Measurements from ENCODE around the gene FHIT.

FHIT gene

DNA sequence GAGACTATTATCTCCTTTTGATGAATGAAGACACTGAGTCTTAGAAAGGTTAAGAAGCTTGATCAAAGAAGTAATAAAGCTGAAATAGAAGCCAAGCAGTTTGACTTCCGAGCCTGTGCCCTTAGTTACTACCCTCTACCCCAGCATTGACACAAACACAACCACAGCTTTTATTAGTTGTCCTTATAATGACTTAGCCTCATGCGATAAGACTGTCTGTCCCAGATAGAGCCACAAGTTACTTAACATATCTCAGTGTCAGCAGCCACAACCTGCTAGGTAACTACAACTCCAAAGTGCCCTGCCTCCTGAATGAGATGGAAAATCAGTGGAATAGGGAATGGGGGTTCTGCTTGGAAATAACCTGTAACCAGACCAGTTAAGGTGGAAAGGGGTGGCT is 1419.9 kb downstream of the FHIT start:
- no peak overlapping the region for H3K9ac ChIP-seq (ENCODE audit: low read length)
- H3K9me3 ChIP-seq (ENCODE audit: control insufficient read depth, low read length): peaks cover 3% of the 10 kb centered on the region
- no peak for DNase-seq (ENCODE audit: low read depth)
- no peak overlapping the region for H3K4me3 ChIP-seq (ENCODE audit: low read length)
- no peaks in the 10 kb centered on the region for H3K4me1 ChIP-seq (ENCODE audit: control insufficient read depth, insufficient read depth, low read length)
- H3K36me3 ChIP-seq (ENCODE audit: control insufficient read depth, insufficient read depth, low read length, severe bottlenecking): no peaks in the 10 kb centered on the region
- no peaks in the 10 kb centered on the region for H3K27me3 ChIP-seq (replicated peaks; ENCODE audit: control insufficient read depth, insufficient read depth, low read length)

DNA sequence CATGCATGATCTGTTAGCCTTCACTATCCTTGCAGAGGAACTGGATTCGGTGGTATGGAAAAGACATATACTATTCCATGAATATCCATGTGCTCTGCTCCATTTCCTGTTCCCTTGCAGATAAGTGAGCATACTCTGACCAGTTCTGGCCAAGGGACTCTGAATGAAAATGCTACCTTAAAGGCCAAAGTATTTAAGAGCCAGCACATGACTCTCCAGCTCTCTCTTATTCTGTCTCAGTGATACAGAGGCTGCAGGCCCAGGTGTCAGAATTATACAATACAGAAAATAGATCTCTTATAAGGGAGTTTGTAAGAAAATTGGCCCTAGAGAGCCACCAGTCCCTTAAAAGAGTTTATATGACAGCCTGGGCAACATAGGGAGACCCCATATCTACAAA is 1421.7 kb downstream of the FHIT start:
- Histone ChIP-seq H3K36me3 (ENCODE audit: control insufficient read depth, insufficient read depth, low read length, severe bottlenecking) (no peaks in the 10 kb centered on the region), H3K4me3 (ENCODE audit: low read length) (no peak overlapping the region), H3K27me3 (replicated peaks; ENCODE audit: control insufficient read depth, insufficient read depth, low read length) (no peaks in the 10 kb centered on the region), H3K9ac (ENCODE audit: low read length) (no peak overlapping the region), H3K9me3 (ENCODE audit: control insufficient read depth, low read length) (peaks cover 3% of the 10 kb centered on the region), H3K4me1 (ENCODE audit: control insufficient read depth, insufficient read depth, low read length) (no peaks in the 10 kb centered on the region)
- DNase-seq (ENCODE audit: low read depth): no peak

DNA sequence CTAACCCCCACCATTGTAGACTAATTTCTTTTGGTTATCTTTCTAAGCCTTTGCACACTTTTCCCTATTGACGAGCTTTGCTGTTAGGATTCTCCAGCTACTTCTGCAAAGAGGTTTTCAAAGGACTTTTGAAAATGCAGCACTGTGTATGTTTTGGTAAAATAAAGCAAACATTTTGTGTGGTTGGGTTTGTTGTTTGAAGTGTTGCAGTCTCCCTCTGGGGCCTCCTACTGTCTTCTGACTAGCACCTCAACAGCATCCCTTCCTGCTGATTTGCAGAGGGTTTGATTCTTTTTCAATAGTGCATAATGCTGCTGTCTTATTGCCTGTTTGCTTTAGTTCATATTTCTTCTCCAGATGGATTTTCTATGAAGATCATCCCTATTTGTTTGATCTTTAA is 1426.4 kb downstream of the FHIT start:
- no peak overlapping the region for H3K9ac ChIP-seq (ENCODE audit: low read length)
- no peak for DNase-seq (ENCODE audit: low read depth)
- H3K9me3 ChIP-seq (ENCODE audit: control insufficient read depth, low read length): no peaks in the 10 kb centered on the region
- H3K4me1 ChIP-seq (ENCODE audit: control insufficient read depth, insufficient read depth, low read length): no peaks in the 10 kb centered on the region
- no peaks in the 10 kb centered on the region for H3K36me3 ChIP-seq (ENCODE audit: control insufficient read depth, insufficient read depth, low read length, severe bottlenecking)
- H3K4me3 ChIP-seq (ENCODE audit: low read length): no peak overlapping the region
- no peaks in the 10 kb centered on the region for H3K27me3 ChIP-seq (replicated peaks; ENCODE audit: control insufficient read depth, insufficient read depth, low read length)

DNA sequence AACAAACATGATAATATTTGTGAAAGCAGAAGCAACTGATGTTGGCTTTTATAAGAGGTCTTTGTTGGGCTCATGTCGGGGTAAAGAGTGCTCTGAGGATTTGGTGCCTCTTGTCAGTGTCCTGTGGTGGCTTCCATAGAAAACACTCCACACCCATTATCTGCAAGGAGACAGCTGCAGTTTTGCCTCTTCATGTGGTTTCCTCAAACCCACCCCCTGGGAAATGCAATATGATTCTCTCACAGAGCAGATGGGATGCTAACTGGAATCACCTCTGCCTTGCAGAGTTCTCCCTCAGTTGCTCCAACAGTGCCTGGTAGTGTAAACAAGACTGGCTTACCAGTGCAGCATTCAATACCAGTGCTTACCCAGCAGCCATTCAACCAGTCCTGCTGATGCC is 1430.0 kb downstream of the FHIT start:
- no peak for DNase-seq (ENCODE audit: low read depth)
- H3K4me1 ChIP-seq (ENCODE audit: control insufficient read depth, insufficient read depth, low read length): peaks cover 15% of the 10 kb centered on the region
- H3K9me3 ChIP-seq (ENCODE audit: control insufficient read depth, low read length): no peaks in the 10 kb centered on the region
- no peaks in the 10 kb centered on the region for H3K36me3 ChIP-seq (ENCODE audit: control insufficient read depth, insufficient read depth, low read length, severe bottlenecking)
- H3K9ac ChIP-seq (ENCODE audit: low read length): no peak overlapping the region
- H3K4me3 ChIP-seq (ENCODE audit: low read length): no peak overlapping the region
- H3K27me3 ChIP-seq (replicated peaks; ENCODE audit: control insufficient read depth, insufficient read depth, low read length): no peaks in the 10 kb centered on the region

DNA sequence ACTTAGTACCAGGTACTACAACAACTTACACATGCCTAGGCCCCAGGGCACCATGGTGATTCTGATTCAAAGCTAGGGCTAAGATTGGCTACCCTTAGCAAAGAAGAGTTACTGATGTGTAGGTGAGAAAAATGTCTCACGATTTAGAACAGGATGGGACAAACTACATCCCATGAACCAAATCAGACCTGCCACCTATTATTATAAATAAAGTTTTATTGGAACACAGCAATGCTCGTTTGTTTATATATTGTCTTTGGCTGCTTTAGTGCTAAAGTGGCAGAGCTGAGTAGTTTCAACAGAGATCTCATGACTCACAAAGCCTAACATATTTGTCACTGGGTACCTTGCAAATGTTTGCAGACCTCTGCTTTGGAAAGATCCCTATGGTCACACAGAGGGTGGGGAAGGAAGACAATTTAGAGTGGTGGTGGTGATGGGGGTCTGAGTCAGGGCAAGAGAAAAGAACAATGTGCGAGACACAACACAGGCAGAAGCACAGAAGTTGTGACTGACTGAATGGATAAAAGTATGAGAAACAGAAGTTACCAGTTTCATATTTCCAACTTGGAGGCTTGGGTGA is 1430.8 kb downstream of the FHIT start:
- Histone ChIP-seq H3K9me3 (ENCODE audit: control insufficient read depth, low read length) (no peaks in the 10 kb centered on the region), H3K27me3 (replicated peaks; ENCODE audit: control insufficient read depth, insufficient read depth, low read length) (no peaks in the 10 kb centered on the region), H3K36me3 (ENCODE audit: control insufficient read depth, insufficient read depth, low read length, severe bottlenecking) (no peaks in the 10 kb centered on the region), H3K4me3 (ENCODE audit: low read length) (no peak overlapping the region), H3K9ac (ENCODE audit: low read length) (no peak overlapping the region), H3K4me1 (ENCODE audit: control insufficient read depth, insufficient read depth, low read length) (peaks cover 15% of the 10 kb centered on the region)
- DNase-seq (ENCODE audit: low read depth): no peak

DNA sequence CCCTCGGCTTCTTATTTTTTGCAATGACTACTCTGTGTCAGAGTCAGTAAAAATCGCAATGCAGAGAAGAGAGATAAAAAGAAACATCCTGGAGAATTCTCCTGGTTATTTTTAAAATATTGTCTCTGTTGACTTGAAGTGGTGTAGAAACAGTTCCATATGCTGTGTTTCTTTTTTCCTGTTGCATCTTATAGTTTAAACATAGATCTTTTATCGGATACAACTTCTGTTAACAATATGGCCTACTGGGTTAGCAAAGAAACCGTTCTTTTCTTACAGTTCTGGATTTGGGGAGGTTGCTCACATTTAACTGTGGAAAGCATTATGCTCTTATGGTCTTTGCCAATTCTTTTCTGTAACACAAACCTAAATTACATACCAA is 1432.3 kb downstream of the FHIT start:
- H3K36me3 ChIP-seq (ENCODE audit: control insufficient read depth, insufficient read depth, low read length, severe bottlenecking): no peaks in the 10 kb centered on the region
- DNase-seq (ENCODE audit: low read depth): peak; percentile 11
- H3K27me3 ChIP-seq (replicated peaks; ENCODE audit: control insufficient read depth, insufficient read depth, low read length): no peaks in the 10 kb centered on the region
- peaks cover 15% of the 10 kb centered on the region for H3K4me1 ChIP-seq (ENCODE audit: control insufficient read depth, insufficient read depth, low read length)
- no peak overlapping the region for H3K9ac ChIP-seq (ENCODE audit: low read length)
- no peaks in the 10 kb centered on the region for H3K9me3 ChIP-seq (ENCODE audit: control insufficient read depth, low read length)
- no peak overlapping the region for H3K4me3 ChIP-seq (ENCODE audit: low read length)

DNA sequence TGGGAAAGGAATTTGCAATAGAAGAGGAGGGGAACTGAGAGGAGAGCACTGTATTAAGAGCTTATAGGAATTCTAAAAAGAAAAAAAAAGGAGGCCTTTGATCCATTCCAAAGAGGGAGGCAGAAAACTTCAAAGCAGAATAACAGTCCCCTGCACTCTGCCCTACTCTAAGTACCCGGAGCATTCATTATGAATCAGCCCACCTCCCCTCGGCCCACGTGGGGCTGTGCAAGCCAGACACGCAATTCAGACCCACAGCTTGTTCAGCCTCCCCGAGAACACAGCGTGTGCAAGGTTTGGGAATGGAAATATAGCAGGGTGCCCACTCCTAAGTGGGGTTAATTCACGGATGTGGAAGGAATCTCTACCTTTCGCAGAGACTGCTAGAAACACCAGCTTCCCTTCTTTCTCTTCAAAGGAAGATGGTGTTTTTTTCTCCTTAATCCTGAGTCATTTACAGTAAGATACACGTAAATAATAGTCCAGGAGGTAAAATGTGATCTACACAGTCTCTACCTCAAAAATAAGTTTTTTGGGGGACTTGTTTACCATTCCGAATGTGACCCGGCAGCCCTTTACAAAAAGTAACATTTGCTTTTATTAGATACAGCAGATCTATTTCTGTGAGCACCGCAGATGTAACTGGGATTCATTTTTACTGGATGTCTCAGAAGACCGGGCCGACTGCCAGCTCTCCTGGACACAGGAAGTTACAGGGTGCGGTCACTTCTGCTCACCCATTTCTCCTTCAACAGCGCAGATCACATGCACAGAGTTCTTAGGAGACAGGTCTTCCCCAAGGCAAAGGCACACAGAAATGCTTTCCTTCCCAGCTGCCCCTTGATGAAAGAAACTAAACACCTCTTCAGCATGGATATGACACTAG is 1433.0 kb downstream of the FHIT start:
- no peaks in the 10 kb centered on the region for H3K36me3 ChIP-seq (ENCODE audit: control insufficient read depth, insufficient read depth, low read length, severe bottlenecking)
- H3K27me3 ChIP-seq (replicated peaks; ENCODE audit: control insufficient read depth, insufficient read depth, low read length): no peaks in the 10 kb centered on the region
- peak; percentile 95 for DNase-seq (ENCODE audit: low read depth)
- H3K9ac ChIP-seq (ENCODE audit: low read length): peak overlapping the region; percentile 54
- H3K4me3 ChIP-seq (ENCODE audit: low read length): peak overlapping the region; percentile 38
- no peaks in the 10 kb centered on the region for H3K9me3 ChIP-seq (ENCODE audit: control insufficient read depth, low read length)
- peaks cover 15% of the 10 kb centered on the region for H3K4me1 ChIP-seq (ENCODE audit: control insufficient read depth, insufficient read depth, low read length)

DNA sequence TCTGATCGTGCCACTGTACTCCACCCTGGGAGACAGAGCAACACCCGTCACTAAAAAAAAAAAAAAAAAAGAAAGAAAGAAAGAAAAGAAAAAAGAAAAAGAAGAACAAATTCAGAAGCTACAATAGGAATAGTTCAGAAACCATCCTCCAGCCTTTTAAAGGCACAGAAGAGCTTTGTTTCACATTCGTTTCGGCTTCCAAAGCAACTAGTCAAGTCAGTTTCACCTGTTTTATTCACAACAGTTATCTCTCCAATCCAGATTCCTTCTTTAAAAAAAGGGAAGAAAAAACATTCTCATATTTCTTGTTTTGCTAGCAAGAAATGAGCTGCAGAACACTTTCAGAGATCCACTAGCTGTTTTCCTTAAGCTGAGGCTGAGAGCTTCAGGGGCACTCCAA is 1433.7 kb downstream of the FHIT start:
- H3K9ac ChIP-seq (ENCODE audit: low read length): peak overlapping the region; percentile 54
- H3K27me3 ChIP-seq (replicated peaks; ENCODE audit: control insufficient read depth, insufficient read depth, low read length): no peaks in the 10 kb centered on the region
- H3K4me3 ChIP-seq (ENCODE audit: low read length): no peak overlapping the region
- DNase-seq (ENCODE audit: low read depth): peak; percentile 21
- no peaks in the 10 kb centered on the region for H3K36me3 ChIP-seq (ENCODE audit: control insufficient read depth, insufficient read depth, low read length, severe bottlenecking)
- H3K9me3 ChIP-seq (ENCODE audit: control insufficient read depth, low read length): no peaks in the 10 kb centered on the region
- H3K4me1 ChIP-seq (ENCODE audit: control insufficient read depth, insufficient read depth, low read length): peaks cover 15% of the 10 kb centered on the region

DNA sequence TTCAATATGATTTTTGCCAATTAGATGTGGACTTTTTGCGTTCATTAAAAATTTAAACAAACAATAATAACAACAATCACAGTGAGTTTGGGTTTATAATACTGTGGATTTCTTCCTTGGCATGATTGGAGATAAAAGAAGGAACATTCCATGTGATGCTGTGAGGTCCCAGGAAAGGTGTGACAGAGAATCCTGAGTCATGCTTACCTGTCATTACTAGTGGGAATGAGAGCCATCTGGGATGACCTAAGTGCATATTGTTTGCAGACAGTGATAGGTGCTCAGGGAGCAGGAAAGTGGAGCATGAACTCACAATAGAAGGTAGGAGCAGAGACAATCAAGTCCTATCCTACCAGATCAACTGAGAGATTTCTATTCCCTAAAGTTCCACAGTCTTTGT is 1434.9 kb downstream of the FHIT start:
- H3K9ac ChIP-seq (ENCODE audit: low read length): no peak overlapping the region
- H3K4me1 ChIP-seq (ENCODE audit: control insufficient read depth, insufficient read depth, low read length): peaks cover 15% of the 10 kb centered on the region
- H3K36me3 ChIP-seq (ENCODE audit: control insufficient read depth, insufficient read depth, low read length, severe bottlenecking): no peaks in the 10 kb centered on the region
- H3K4me3 ChIP-seq (ENCODE audit: low read length): no peak overlapping the region
- no peaks in the 10 kb centered on the region for H3K27me3 ChIP-seq (replicated peaks; ENCODE audit: control insufficient read depth, insufficient read depth, low read length)
- H3K9me3 ChIP-seq (ENCODE audit: control insufficient read depth, low read length): no peaks in the 10 kb centered on the region
- no peak for DNase-seq (ENCODE audit: low read depth)

DNA sequence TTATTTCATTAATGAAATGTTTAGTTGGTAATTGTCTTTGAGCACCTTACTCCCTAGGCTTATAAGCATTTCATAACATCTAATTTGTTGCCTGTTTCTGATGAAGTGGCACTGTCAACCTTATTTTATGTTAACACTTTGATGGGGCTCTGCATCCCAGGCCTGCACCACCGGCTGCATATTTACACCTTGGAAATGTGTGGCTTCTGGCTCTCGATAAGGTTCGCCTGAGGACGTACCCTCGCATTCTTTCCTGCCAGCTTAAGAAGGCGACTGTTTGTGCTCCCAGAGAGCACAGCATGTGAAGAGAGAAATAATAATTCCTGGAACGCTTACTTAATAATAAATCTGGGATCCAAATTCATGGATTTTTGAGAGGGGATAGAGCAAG is 1438.1 kb downstream of the FHIT start:
- Histone ChIP-seq H3K9ac (ENCODE audit: low read length) (no peak overlapping the region), H3K4me1 (ENCODE audit: control insufficient read depth, insufficient read depth, low read length) (peaks cover 16% of the 10 kb centered on the region), H3K36me3 (ENCODE audit: control insufficient read depth, insufficient read depth, low read length, severe bottlenecking) (no peaks in the 10 kb centered on the region), H3K9me3 (ENCODE audit: control insufficient read depth, low read length) (no peaks in the 10 kb centered on the region), H3K27me3 (replicated peaks; ENCODE audit: control insufficient read depth, insufficient read depth, low read length) (no peaks in the 10 kb centered on the region), H3K4me3 (ENCODE audit: low read length) (no peak overlapping the region)
- DNase-seq (ENCODE audit: low read depth): no peak

DNA sequence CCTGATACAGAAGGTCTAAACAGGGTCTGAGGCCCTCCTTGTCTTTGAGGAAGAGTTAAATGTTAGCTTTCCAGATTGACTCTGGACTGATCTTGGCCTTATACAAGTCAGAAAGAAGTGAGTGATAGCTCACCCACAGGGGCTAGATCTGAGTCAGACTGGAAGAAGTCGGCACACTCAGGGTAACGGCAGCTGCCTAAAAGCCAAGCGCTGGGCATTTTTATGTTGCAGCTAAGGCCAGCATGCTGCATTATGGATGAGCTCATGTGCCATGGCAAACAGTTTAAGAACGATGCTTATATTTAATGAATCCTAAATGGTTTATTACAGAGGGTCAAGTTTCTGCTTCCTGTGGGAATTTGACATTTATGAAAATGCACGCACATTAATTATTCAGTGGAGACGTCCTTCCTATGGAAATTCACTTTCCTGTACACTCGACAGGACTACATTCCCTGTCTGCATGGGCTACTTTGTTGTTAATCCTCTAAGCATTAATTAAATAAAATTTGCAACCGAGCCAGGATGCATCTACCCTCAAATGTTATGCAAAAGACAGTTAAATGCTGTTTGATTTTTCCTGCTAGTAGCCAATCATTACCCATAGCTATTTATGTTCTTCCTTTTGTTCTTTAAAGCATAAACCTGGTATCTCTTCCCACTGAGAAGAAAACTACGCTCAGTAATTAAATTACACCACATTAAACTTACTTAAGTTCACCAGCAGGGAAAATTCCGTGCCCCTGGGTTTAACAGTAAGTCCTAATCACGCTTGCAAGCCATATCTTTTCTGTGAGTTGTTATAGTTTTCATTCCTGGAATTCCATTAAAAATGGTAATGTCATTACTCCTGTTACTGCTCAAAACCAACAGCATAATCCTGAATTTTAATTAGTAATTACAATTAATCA is 1438.8 kb downstream of the FHIT start:
- Histone ChIP-seq H3K27me3 (replicated peaks; ENCODE audit: control insufficient read depth, insufficient read depth, low read length) (no peaks in the 10 kb centered on the region), H3K9me3 (ENCODE audit: control insufficient read depth, low read length) (no peaks in the 10 kb centered on the region), H3K4me3 (ENCODE audit: low read length) (no peak overlapping the region), H3K4me1 (ENCODE audit: control insufficient read depth, insufficient read depth, low read length) (peaks cover 9% of the 10 kb centered on the region), H3K9ac (ENCODE audit: low read length) (no peak overlapping the region), H3K36me3 (ENCODE audit: control insufficient read depth, insufficient read depth, low read length, severe bottlenecking) (no peaks in the 10 kb centered on the region)
- no peak for DNase-seq (ENCODE audit: low read depth)
